DND-41 (cell line): Measurements from ENCODE around the gene TGFBR2.
A peak's percentile ranks its signal among the peaks of the same experiment; 100 is the strongest.

ENCODE experiments used
- ATAC-seq: fragments of 200-7000 bp; cut with Tn5 transposase; 3 replicates; pipeline ENCODE4 v1.9.1; 2021; ENCODE audit warnings: low read depth; ENCODE audit not compliant: insufficient read depth
- DNase-seq: peaks from one replicate; pipeline ENCODE4 v3.0.0-alpha.2; 2020
- H2AFZ ChIP-seq: 2 replicates; pipeline ENCODE4 v1.6.0; 2012; ENCODE audit warnings: low read depth, low read length
- H3K27ac ChIP-seq: 2 replicates; pipeline ENCODE4 v1.5.1; 2012; ENCODE audit warnings: low read length, inconsistent platforms
- H3K27me3 ChIP-seq: fragments of 200-600 bp; sonication (generic); 2 replicates; pipeline ENCODE4 v1.6.0; 2012; ENCODE audit warnings: low read length, mild to moderate bottlenecking, inconsistent platforms; ENCODE audit not compliant: insufficient read depth, poor library complexity
- H3K36me3 ChIP-seq: 2 replicates; pipeline ENCODE4 v1.5.1; 2012; ENCODE audit warnings: low read length, inconsistent platforms; ENCODE audit not compliant: insufficient read depth
- H3K4me1 ChIP-seq: 2 replicates; pipeline ENCODE4 v1.5.1; 2012; ENCODE audit warnings: mild to moderate bottlenecking, low read length; ENCODE audit not compliant: insufficient read depth
- H3K4me2 ChIP-seq: 2 replicates; pipeline ENCODE4 v1.6.0; 2012; ENCODE audit warnings: mild to moderate bottlenecking, moderate library complexity, low read length, inconsistent platforms; ENCODE audit not compliant: insufficient read depth
- H3K4me3 ChIP-seq, 2 experiments: fragments of 200-600 bp in 1 of 2; shearing (Covaris generic) in 1 of 2; 2 replicates each; pipeline ENCODE4 v1.5.1; 2012 to 2016; ENCODE audit warnings: inconsistent platforms in 2 of 2, low read length in 2 of 2, mild to moderate bottlenecking in 2 of 2, low read depth in 1 of 2, moderate library complexity in 1 of 2
- H3K79me2 ChIP-seq: 2 replicates; pipeline ENCODE4 v1.6.0; 2012; ENCODE audit warnings: low read length, inconsistent platforms; ENCODE audit not compliant: insufficient read depth
- H3K9ac ChIP-seq: 2 replicates; pipeline ENCODE4 v1.6.0; 2012; ENCODE audit warnings: low read depth, mild to moderate bottlenecking, inconsistent platforms, low read length, moderate library complexity
- H3K9me3 ChIP-seq: 2 replicates; pipeline ENCODE4 v1.5.1; 2012; ENCODE audit warnings: low read length, moderate library complexity, mild to moderate bottlenecking, inconsistent platforms; ENCODE audit not compliant: insufficient read depth, severe bottlenecking
- H4K20me1 ChIP-seq: 2 replicates; pipeline ENCODE4 v1.6.0; 2012; ENCODE audit warnings: low read length; ENCODE audit not compliant: insufficient read depth
- EZH2 ChIP-seq: IDR thresholded peaks from 3 replicates; pipeline ENCODE4 v1.6.1; 2012; ENCODE audit warnings: borderline replicate concordance, low read depth, mild to moderate bottlenecking, moderate library complexity, low read length, inconsistent platforms; ENCODE audit not compliant: severe bottlenecking
- TF ChIP-seq, protein P1 (sequence below): IDR thresholded peaks from 2 replicates; pipeline ENCODE4 v1.5.1; 2012; ENCODE audit warnings: borderline replicate concordance, low read length, moderate library complexity, mild to moderate bottlenecking; ENCODE audit not compliant: poor library complexity, severe bottlenecking; ENCODE audit errors: extremely low read depth

TGFBR2 gene

DNA sequence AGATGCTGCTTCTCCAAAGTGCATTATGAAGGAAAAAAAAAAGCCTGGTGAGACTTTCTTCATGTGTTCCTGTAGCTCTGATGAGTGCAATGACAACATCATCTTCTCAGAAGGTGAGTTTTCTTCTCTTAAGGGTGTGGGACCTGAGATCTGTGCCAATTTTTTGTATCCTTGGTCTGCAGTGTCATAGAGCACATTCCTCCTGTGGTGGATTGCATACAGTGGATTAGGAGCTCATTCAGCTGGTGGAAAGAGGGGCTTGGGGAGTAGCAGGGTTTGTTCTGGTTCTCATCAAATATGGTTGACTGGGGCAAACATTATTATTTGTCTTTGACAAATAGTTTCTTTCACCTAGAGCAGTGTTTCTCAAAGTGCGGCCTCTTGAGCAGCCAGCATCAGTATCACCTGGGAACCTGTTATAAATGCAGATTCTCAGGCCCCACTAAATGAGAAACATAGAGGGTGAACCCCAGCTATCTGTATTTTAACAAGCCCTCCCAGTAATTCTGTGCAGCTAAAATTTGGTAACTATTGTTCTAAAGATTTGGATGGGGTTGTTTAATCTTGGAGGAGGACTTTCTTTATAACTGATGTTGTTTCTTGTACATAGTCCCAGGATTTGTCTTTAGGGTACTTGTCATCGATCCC is 44.1 kb downstream of the TGFBR2 start:
- H2AFZ ChIP-seq = no peak overlapping the region
- DNase-seq (no peak), ATAC-seq (no peak)
- no peak overlapping the region for H3K27ac ChIP-seq
- peaks cover 4% of the 10 kb centered on the region; the same call in 1 of the 2 replicates for H4K20me1 ChIP-seq
- no peaks in the 10 kb centered on the region for H3K27me3 ChIP-seq
- H3K9ac ChIP-seq = no peak overlapping the region
- no peaks in the 10 kb centered on the region for H3K9me3 ChIP-seq
- H3K4me3 ChIP-seq = no peak overlapping the region
- peaks cover 93% of the 10 kb centered on the region for H3K36me3 ChIP-seq
- TF ChIP-seq EZH2 = no peak
- TF ChIP-seq, protein P1, sequence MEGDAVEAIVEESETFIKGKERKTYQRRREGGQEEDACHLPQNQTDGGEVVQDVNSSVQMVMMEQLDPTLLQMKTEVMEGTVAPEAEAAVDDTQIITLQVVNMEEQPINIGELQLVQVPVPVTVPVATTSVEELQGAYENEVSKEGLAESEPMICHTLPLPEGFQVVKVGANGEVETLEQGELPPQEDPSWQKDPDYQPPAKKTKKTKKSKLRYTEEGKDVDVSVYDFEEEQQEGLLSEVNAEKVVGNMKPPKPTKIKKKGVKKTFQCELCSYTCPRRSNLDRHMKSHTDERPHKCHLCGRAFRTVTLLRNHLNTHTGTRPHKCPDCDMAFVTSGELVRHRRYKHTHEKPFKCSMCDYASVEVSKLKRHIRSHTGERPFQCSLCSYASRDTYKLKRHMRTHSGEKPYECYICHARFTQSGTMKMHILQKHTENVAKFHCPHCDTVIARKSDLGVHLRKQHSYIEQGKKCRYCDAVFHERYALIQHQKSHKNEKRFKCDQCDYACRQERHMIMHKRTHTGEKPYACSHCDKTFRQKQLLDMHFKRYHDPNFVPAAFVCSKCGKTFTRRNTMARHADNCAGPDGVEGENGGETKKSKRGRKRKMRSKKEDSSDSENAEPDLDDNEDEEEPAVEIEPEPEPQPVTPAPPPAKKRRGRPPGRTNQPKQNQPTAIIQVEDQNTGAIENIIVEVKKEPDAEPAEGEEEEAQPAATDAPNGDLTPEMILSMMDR = no peak
- H3K4me1 ChIP-seq = peaks cover 12% of the 10 kb centered on the region
- H3K4me2 ChIP-seq = no peak overlapping the region
- peaks cover 24% of the 10 kb centered on the region; the same call in 1 of the 2 replicates for H3K79me2 ChIP-seq

GRCh38 chr3:30654269-30654668 is 47.9 kb downstream of the TGFBR2 start:
- Histone ChIP-seq H3K79me2 (peaks cover 31% of the 10 kb centered on the region), H3K4me2 (no peak overlapping the region), H3K9me3 (no peaks in the 10 kb centered on the region), H3K27ac (no peak overlapping the region; the same call in 1 of the 2 replicates), H3K27me3 (no peaks in the 10 kb centered on the region), H2AFZ (no peak overlapping the region), H3K4me3 (no peak overlapping the region), H4K20me1 (no peaks in the 10 kb centered on the region), H3K4me1 (peaks cover 48% of the 10 kb centered on the region), H3K9ac (no peak overlapping the region), H3K36me3 (peaks cover 76% of the 10 kb centered on the region)
- no peak for TF ChIP-seq EZH2
- TF ChIP-seq, protein P1 = no peak
- ATAC-seq = no peak
- DNase-seq = no peak

DNA sequence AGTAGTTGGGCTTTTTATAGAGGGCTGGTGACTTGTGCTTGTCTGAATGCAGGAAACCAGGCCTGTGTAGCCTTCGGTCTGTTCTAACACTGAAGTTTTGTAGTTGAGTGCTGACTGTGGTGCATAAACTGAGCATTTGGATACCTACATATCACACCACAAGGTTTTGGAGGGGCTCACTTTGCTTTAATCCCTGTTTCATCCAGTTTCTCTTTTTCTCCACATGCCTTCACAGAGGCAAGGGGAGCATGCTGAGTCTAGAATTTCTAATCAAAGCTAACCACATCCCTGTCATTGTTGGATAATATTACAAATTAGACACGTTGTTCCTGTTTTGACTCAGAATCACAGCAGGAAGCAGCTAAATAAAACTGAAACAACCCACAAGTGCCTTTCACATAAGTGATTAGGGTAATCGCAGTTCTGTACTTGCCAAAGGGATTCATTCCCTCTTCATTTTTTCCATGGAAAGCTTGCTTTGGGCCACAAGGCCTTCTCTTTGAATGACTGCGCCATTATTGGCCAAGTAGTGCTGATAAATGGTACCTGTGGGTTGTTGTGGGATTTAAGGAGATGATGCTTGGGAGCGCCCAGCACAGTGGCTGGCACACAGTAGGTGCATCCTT is 48.9 kb downstream of the TGFBR2 start:
- ATAC-seq = no peak

More for the DNA sequence above, 48.9 kb downstream of the TGFBR2 start:
- Histone ChIP-seq H3K79me2 (peaks cover 41% of the 10 kb centered on the region), H3K4me2 (no peak overlapping the region), H3K27ac (peak overlapping the region; percentile 7), H3K4me1 (peaks cover 57% of the 10 kb centered on the region), H3K27me3 (no peaks in the 10 kb centered on the region), H3K36me3 (peaks cover 70% of the 10 kb centered on the region), H3K4me3 (no peak overlapping the region), H3K9me3 (no peaks in the 10 kb centered on the region), H4K20me1 (no peaks in the 10 kb centered on the region), H2AFZ (no peak overlapping the region), H3K9ac (no peak overlapping the region)
- no peak for DNase-seq
- TF ChIP-seq, protein P1 = no peak
- TF ChIP-seq EZH2 = no peak
